Natural killer cell (primary cell): ENCODE results near the gene ARNT2. TPM values are rescaled to one million over a fixed set of nuclear protein-coding genes. Genes with fewer than 3 reads are reported as not detected.

Experiments used
- ATAC-seq, 3 donors: fragments of 150-1000 bp in 2 of 3; fragments of 200-7000 bp in 1 of 3; cut with Tn5 transposase; 1 replicate in 1 of 3; 2 replicates in 2 of 3; pipeline ENCODE4 v1.10.0; 2021; ENCODE audit warnings: mild to moderate bottlenecking in 2 of 3, moderate library complexity in 2 of 3
- DNase-seq, 2 donors: peaks; one replicate each; pipeline versions ENCODE4 v3.0.0 to v3.0.0-alpha.2; 2013 to 2021; ENCODE audit warnings: mixed read lengths in 1 of 2
- H3K27ac ChIP-seq: one replicate; pipeline ENCODE4 v1.5.1; 2013; ENCODE audit warnings: mild to moderate bottlenecking, low read length
- H3K27me3 ChIP-seq: one replicate; pipeline ENCODE4 v1.6.1; 2013; ENCODE audit warnings: low read length; ENCODE audit not compliant: control insufficient read depth, insufficient read depth
- H3K36me3 ChIP-seq: one replicate; pipeline ENCODE4 v1.6.1; 2013; ENCODE audit warnings: low read length; ENCODE audit not compliant: control insufficient read depth, insufficient read depth
- H3K4me1 ChIP-seq: one replicate; pipeline ENCODE4 v1.6.1; 2013; ENCODE audit warnings: low read length; ENCODE audit not compliant: control insufficient read depth, insufficient read depth
- H3K4me3 ChIP-seq: one replicate; pipeline ENCODE4 v1.5.1; 2013; ENCODE audit warnings: low read length
- H3K9me3 ChIP-seq: one replicate; pipeline ENCODE4 v1.6.1; 2013; ENCODE audit warnings: low read length; ENCODE audit not compliant: control insufficient read depth, insufficient read depth
- H3K27ac Mint-ChIP-seq, 2 donors: one replicate each; pipeline ENCODE4 v1.8.0; 2022; ENCODE audit warnings: mild to moderate bottlenecking in 2 of 2, mixed read lengths in 2 of 2, moderate library complexity in 1 of 2
- H3K27me3 Mint-ChIP-seq, 2 donors: one replicate each; pipeline ENCODE4 v1.8.0; 2022; ENCODE audit warnings: low read depth in 2 of 2, mixed read lengths in 2 of 2
- H3K36me3 Mint-ChIP-seq: one replicate; pipeline ENCODE4 v1.8.0; 2022; ENCODE audit warnings: mixed read lengths
- H3K4me1 Mint-ChIP-seq, 2 donors: one replicate each; pipeline ENCODE4 v1.8.0; 2022; ENCODE audit warnings: mixed read lengths in 2 of 2
- H3K4me3 Mint-ChIP-seq: one replicate; pipeline ENCODE4 v1.8.0; 2022; ENCODE audit warnings: mild to moderate bottlenecking, moderate library complexity, mixed read lengths
- H3K9me3 Mint-ChIP-seq, 2 donors: one replicate each; pipeline ENCODE4 v1.8.0; 2022; ENCODE audit warnings: mixed read lengths in 2 of 2
- WGBS: methylation state at CpG from one replicate; pipeline ENCODE4 v1.1.7; 2013; ENCODE audit warnings: missing lambda C conversion rate; ENCODE audit not compliant: insufficient coverage; 5-methylcytosine and 5-hydroxymethylcytosine counted together
- intact Hi-C: fragments of 100-400 bp; cut with micrococcal nuclease; formaldehyde crosslinking; loops from one replicate; pipeline ENCODE4 v1.14.2; 2022
- total RNA-seq, 4 donors: library from RNA; stranded (reverse); fragments of 120-200 nt in 1 of 4; gene quantifications; one replicate each; pipeline versions ENCODE4 v1.2.3 to v1.2.4, GENCODE V29; 2013 to 2022
- TF ChIP-seq, protein P1 (sequence below): fragments of 200-600 bp; IDR thresholded peaks from one replicate; pipeline ENCODE4 v1.8.0; 2022; ENCODE audit warnings: antibody characterized with exemption

The ARNT2 gene
- total RNA-seq, 3 donors from 2014 or later (not counting 1 experiment from before 2014, with no cell fraction given) = not detected

DNA sequence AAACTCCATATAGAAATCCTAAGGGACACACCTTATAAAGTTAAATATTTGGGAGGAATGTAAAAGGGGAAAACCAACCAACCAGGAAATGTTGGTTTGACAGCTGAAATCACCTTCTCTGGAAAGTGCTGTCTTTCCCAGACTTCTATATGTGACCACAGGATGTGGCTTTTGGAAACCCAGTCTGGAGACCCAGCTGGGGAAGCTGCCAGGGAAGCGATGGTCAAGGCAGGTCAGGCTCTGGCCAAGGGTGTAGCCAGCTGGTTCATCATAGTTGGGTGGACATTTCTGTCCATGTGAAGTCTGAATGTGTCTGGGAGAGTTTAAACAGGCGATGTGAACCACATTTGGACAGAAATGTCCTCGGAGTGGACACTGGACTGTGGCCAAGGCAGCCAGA, 73.9 kb downstream of the ARNT2 start:
- H3K4me1 Mint-ChIP-seq = no peaks in the 10 kb centered on the region
- H3K4me3 ChIP-seq = no peak overlapping the region
- H3K4me3 Mint-ChIP-seq = no peak overlapping the region
- H3K9me3 Mint-ChIP-seq = peaks cover 0 to 2% of the 10 kb centered on the region in 2 donors
- peaks cover under 1 to 12% of the 10 kb centered on the region in 2 donors for H3K27me3 Mint-ChIP-seq
- TF ChIP-seq, protein P1, sequence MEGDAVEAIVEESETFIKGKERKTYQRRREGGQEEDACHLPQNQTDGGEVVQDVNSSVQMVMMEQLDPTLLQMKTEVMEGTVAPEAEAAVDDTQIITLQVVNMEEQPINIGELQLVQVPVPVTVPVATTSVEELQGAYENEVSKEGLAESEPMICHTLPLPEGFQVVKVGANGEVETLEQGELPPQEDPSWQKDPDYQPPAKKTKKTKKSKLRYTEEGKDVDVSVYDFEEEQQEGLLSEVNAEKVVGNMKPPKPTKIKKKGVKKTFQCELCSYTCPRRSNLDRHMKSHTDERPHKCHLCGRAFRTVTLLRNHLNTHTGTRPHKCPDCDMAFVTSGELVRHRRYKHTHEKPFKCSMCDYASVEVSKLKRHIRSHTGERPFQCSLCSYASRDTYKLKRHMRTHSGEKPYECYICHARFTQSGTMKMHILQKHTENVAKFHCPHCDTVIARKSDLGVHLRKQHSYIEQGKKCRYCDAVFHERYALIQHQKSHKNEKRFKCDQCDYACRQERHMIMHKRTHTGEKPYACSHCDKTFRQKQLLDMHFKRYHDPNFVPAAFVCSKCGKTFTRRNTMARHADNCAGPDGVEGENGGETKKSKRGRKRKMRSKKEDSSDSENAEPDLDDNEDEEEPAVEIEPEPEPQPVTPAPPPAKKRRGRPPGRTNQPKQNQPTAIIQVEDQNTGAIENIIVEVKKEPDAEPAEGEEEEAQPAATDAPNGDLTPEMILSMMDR = no peak
- intact Hi-C loops = no loop called here
- no peaks in the 10 kb centered on the region for H3K9me3 ChIP-seq
- H3K27ac ChIP-seq = no peak overlapping the region
- no peak for ATAC-seq
- no peaks in the 10 kb centered on the region for H3K27me3 ChIP-seq
- 80% methylated on average over 3 of the region's 3 CpGs for WGBS
- no peaks in the 10 kb centered on the region for H3K4me1 ChIP-seq
- DNase-seq = no peak
- no peaks in the 10 kb centered on the region for H3K36me3 Mint-ChIP-seq
- no peaks in the 10 kb centered on the region for H3K36me3 ChIP-seq
- no peak overlapping the region for H3K27ac Mint-ChIP-seq

DNA sequence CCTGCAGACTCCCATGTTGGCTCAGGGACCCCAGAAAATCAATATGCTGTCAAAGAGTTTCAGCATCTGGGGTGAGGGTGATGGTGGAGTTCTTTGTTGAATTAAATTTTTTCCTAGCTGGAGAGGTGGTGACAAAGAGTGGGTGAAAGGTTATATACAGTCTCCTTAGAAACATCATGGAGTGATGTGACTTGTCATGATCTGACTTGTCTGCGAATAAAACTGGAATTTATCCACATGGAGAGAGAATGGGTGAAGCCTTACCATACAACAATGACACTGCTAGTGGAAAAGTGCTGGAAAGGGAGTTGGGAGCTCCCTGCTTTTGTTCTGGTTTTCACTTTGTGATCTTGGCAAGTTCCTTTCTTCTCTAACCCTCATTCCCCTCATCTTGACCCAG, 75.0 kb downstream of the ARNT2 start:
- no peak overlapping the region for H3K27ac ChIP-seq
- intact Hi-C loops = no loop called here
- H3K9me3 ChIP-seq = no peaks in the 10 kb centered on the region
- 50% methylated on average over 1 of the region's 1 CpG for WGBS
- H3K4me1 ChIP-seq = no peaks in the 10 kb centered on the region
- H3K36me3 Mint-ChIP-seq = no peaks in the 10 kb centered on the region
- ATAC-seq (no peak), DNase-seq (no peak)
- H3K36me3 ChIP-seq = no peaks in the 10 kb centered on the region
- no peaks in the 10 kb centered on the region for H3K4me1 Mint-ChIP-seq
- H3K27me3 Mint-ChIP-seq = peaks cover 0 to under 1% of the 10 kb centered on the region in 2 donors
- TF ChIP-seq, protein P1 = no peak
- H3K27ac Mint-ChIP-seq = no peak overlapping the region
- H3K4me3 Mint-ChIP-seq = no peak overlapping the region
- peaks cover 0 to 2% of the 10 kb centered on the region in 2 donors for H3K9me3 Mint-ChIP-seq
- no peak overlapping the region for H3K4me3 ChIP-seq
- H3K27me3 ChIP-seq = no peaks in the 10 kb centered on the region

DNA sequence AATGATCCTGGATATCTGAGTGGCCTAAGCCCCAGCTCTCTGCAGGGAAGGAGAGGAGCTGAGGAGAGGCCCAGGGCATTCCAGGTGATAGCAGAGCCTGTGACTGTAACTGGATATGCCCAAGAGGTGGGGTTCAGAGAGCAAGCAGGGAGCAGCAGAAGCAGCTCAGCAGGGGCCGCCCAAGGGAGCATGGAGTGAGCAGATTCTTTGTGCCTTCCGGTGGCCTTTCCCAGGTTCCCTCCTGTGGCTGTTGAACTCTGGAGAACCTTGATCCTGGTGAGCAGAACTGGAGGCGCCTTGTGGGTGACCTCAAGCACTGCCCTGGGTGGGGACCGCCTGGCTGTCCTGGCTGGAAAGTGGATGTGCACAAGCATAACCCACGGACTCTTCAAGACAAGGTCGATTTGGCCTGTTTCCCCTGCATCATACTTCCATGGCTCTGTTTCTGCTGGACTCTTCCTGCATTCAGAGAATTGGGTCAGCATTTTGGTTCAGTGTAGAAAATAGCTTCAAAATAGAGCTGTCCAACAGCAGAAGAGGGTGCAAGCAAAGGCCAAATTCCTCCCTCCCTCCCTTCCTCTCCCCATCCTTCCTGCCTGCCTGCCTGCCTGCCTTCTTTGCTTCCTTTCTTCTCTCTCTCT, 76.1 kb downstream of the ARNT2 start:
- Mint-ChIP-seq H3K27ac (no peak overlapping the region), H3K4me1 (no peaks in the 10 kb centered on the region), H3K36me3 (no peaks in the 10 kb centered on the region), H3K9me3 (peaks cover 0 to 2% of the 10 kb centered on the region in 2 donors), H3K27me3 (no peaks in the 10 kb centered on the region), H3K4me3 (no peak overlapping the region)
- Histone ChIP-seq H3K4me3 (no peak overlapping the region), H3K27ac (no peak overlapping the region), H3K9me3 (no peaks in the 10 kb centered on the region), H3K27me3 (no peaks in the 10 kb centered on the region), H3K4me1 (no peaks in the 10 kb centered on the region), H3K36me3 (no peaks in the 10 kb centered on the region)
- ATAC-seq = no peak
- WGBS = 87% methylated on average over 6 of the region's 6 CpGs
- TF ChIP-seq, protein P1 = no peak
- intact Hi-C loops = no loop called here
- no peak for DNase-seq

DNA sequence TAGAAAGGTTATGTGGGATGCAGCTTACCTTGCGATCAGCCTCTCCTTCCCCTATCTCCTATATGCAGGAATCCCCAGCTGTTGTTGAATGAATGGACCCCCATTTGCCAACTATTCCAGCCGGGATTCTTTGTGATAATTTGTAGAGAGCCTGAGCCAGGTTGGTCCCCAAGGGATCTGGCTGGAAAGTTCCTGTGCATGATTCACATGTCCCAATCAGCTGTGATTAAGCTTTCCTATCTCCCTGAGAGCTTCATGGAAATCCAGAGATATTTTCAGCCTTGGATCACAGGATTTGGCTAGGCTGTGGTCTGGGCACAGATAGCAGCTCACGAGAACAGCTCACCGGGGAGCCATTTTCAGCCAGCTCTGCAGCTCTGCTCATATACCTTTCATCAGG, 76.7 kb downstream of the ARNT2 start:
- no peaks in the 10 kb centered on the region for H3K4me1 Mint-ChIP-seq
- intact Hi-C loops = no loop called here
- Histone ChIP-seq H3K27ac (no peak overlapping the region), H3K27me3 (no peaks in the 10 kb centered on the region), H3K4me1 (no peaks in the 10 kb centered on the region), H3K4me3 (no peak overlapping the region), H3K36me3 (no peaks in the 10 kb centered on the region), H3K9me3 (no peaks in the 10 kb centered on the region)
- no peaks in the 10 kb centered on the region for H3K36me3 Mint-ChIP-seq
- H3K9me3 Mint-ChIP-seq = no peaks in the 10 kb centered on the region
- H3K4me3 Mint-ChIP-seq = no peak overlapping the region
- DNase-seq (no peak), ATAC-seq (no peak)
- 79% methylated on average over 3 of the region's 4 CpGs for WGBS
- H3K27ac Mint-ChIP-seq = no peak overlapping the region
- TF ChIP-seq, protein P1 = no peak
- no peaks in the 10 kb centered on the region for H3K27me3 Mint-ChIP-seq
